Head of caudate nucleus (tissue), 42 donors: ENCODE results near the gene RAD51D.
A peak's percentile ranks its signal among the peaks of the same experiment; 100 is the strongest.
"Not testable (repeated sequence)": the region's sequence is repeated elsewhere in the genome, so short reads cannot be mapped to it uniquely, and the experiment has no call there.

ENCODE experiments used
- DNase-seq, 42 donors: peaks; one replicate each; pipeline versions ENCODE4 v3.0.0 to v3.0.0-alpha.2; 2020 to 2021; ENCODE audit warnings: mixed read lengths in 7 of 42
- intact Hi-C: fragments of 100-400 bp; cut with DNase I; formaldehyde crosslinking; loops from one replicate; pipeline ENCODE4 v1.15.0; 2022

Gene RAD51D

GRCh38 chr17:35146214-35146833 is 26.7 kb upstream of the RAD51D start:
- intact Hi-C loops, result no loop called here
- no peak for DNase-seq

GRCh38 chr17:35144840-35145239 is 25.2 kb upstream of the RAD51D start:
- intact Hi-C loops, result no loop called here
- DNase-seq, result no peak

- intact Hi-C loops, result no loop called here
- no peak for DNase-seq
Measured at GRCh38 chr17:35142467-35142796, 22.8 kb upstream of the RAD51D start.

GRCh38 chr17:35141681-35142466 is 22.2 kb upstream of the RAD51D start, which contains the start of gene NLE1:
TSS of gene NLE1 (minus strand) at chr17:35142303. CDS start at chr17:35142275, 28 bp downstream.
- DNase-seq, result peak; percentile 57 to 95 (median 86)

GRCh38 chr17:35138218-35138617 is 18.6 kb upstream of the RAD51D start:
- DNase-seq, result no peak
- intact Hi-C loops, result no loop called here

More at GRCh38 chr17:35141681-35142466, 22.2 kb upstream of the RAD51D start, which contains the start of gene NLE1:
- intact Hi-C loops, result no loop called here

GRCh38 chr17:35135322-35135721 is 15.7 kb upstream of the RAD51D start:
- DNase-seq, result no peak
- intact Hi-C loops, result no loop called here

- no peak for DNase-seq
- intact Hi-C loops, result no loop called here
Measured at GRCh38 chr17:35132816-35133550, 13.3 kb upstream of the RAD51D start.

- DNase-seq, result no peak
- intact Hi-C loops, result no loop called here
Measured at GRCh38 chr17:35132099-35132498, 12.4 kb upstream of the RAD51D start.

GRCh38 chr17:35130392-35130791 is 10.7 kb upstream of the RAD51D start:
- no peak for DNase-seq

GRCh38 chr17:35129973-35130351 is 10.3 kb upstream of the RAD51D start:
- intact Hi-C loops, result no loop called here
- no peak for DNase-seq

More at GRCh38 chr17:35130392-35130791, 10.7 kb upstream of the RAD51D start:
- intact Hi-C loops, result no loop called here

GRCh38 chr17:35129154-35129972 is 9.7 kb upstream of the RAD51D start:
- intact Hi-C loops, result no loop called here
- DNase-seq, result no peak

- no peak for DNase-seq
Measured at GRCh38 chr17:35127751-35128514, 8.3 kb upstream of the RAD51D start.

GRCh38 chr17:35121315-35121714 is 1.7 kb upstream of the RAD51D start, which contains the start of gene FNDC8:
TSS of gene FNDC8 (plus strand) at chr17:35121615. CDS start at chr17:35121694, 79 bp downstream.
- intact Hi-C loops, result no loop called here
- DNase-seq, result no peak

More at GRCh38 chr17:35127751-35128514, 8.3 kb upstream of the RAD51D start:
- intact Hi-C loops, result no loop called here

- DNase-seq, result peak in 3 of 42 donors; percentile 14 to 19 (median 17)
- intact Hi-C loops, result loop anchor here (5.0 kb wide), 3 partner anchors 116 to 701 kb away; no protein-coding TSS in a partner anchor
Measured at GRCh38 chr17:35117984-35118383, 1.7 kb downstream of the RAD51D start.

GRCh38 chr17:35116845-35117244 is 2.8 kb downstream of the RAD51D start:
- intact Hi-C loops, result loop anchor here (5.0 kb wide), 3 partner anchors 115 to 700 kb away; no protein-coding TSS in a partner anchor
- no peak for DNase-seq

GRCh38 chr17:35110791-35111190 is 8.9 kb downstream of the RAD51D start:
- DNase-seq, intact Hi-C loops: not testable (repeated sequence)

- intact Hi-C loops, result no loop called here
- DNase-seq, result no peak
Measured at GRCh38 chr17:35104844-35105450, 14.7 kb downstream of the RAD51D start.

- intact Hi-C loops, result no loop called here
- no peak for DNase-seq
Measured at GRCh38 chr17:35103271-35103670, 16.4 kb downstream of the RAD51D start.
